Activated CD4-positive, alpha-beta T cell treated with anti-CD3 and anti-CD28 coated beads, Interleukin-2, amount 10 ng/mL, durations not matched to agents 7 days and 5 days (primary cell): ENCODE measurements around the gene GAP43. TPM values are rescaled to one million over a fixed set of nuclear protein-coding genes. Genes with fewer than 3 reads are reported as not detected.
"Not testable (repeated sequence)": the region's sequence is repeated elsewhere in the genome, so short reads cannot be mapped to it uniquely, and the experiment has no call there.

Source experiments
- CTCF ChIA-PET: fragments of 350-600 bp; sonication (Branson Sonifier 250); formaldehyde crosslinking; loops from one replicate; lab custom pipeline; 2021; ENCODE audit warnings: antibody characterized with exemption; lab: Charles Lee
- POLR2A ChIA-PET: fragments of 350-600 bp; sonication (Branson Sonifier 250); formaldehyde crosslinking; loops from one replicate; lab custom pipeline; 2021; ENCODE audit warnings: antibody characterized with exemption; lab: Charles Lee
- DNase-seq: peaks from one replicate; pipeline ENCODE4 v3.0.0-alpha.2; 2020
- H3K27ac Mint-ChIP-seq: one replicate; pipeline ENCODE4 v1.8.0; 2021; ENCODE audit warnings: mild to moderate bottlenecking, moderate library complexity, mixed read lengths
- H3K27me3 Mint-ChIP-seq: one replicate; pipeline ENCODE4 v1.8.0; 2021; ENCODE audit warnings: mixed read lengths
- H3K36me3 Mint-ChIP-seq: one replicate; pipeline ENCODE4 v1.8.0; 2021; ENCODE audit warnings: low read depth, mixed read lengths
- H3K4me1 Mint-ChIP-seq: one replicate; pipeline ENCODE4 v1.8.0; 2021; ENCODE audit warnings: mixed read lengths
- H3K4me3 Mint-ChIP-seq: one replicate; pipeline ENCODE4 v1.8.0; 2021; ENCODE audit warnings: mild to moderate bottlenecking, moderate library complexity, mixed read lengths
- H3K9me3 Mint-ChIP-seq: one replicate; pipeline ENCODE4 v1.8.0; 2021; ENCODE audit warnings: mixed read lengths
- total RNA-seq, 2 experiments: library from RNA; stranded (reverse); gene quantifications; one replicate each; pipeline ENCODE4 v1.2.3, GENCODE V29; 2021

Gene GAP43
- total RNA-seq, 2 experiments from 2014 or later, result not detected

DNA sequence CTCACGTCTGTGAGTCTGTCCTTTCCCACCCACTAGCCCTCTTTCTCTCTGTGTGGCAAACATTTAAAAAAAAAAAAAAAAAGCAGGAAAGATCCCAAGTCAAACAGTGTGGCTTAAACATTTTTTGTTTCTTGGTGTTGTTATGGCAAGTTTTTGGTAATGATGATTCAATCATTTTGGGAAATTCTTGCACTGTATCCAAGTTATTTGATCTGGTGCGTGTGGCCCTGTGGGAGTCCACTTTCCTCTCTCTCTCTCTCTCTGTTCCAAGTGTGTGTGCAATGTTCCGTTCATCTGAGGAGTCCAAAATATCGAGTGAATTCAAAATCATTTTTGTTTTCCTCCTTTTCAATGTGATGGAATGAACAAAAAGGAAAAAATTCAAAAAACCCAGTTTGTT is 97.7 kb downstream of the GAP43 start:
- H3K9me3 Mint-ChIP-seq, result no peaks in the 10 kb centered on the region
- H3K27me3 Mint-ChIP-seq, result peaks cover 18% of the 10 kb centered on the region
- no peaks in the 10 kb centered on the region for H3K4me1 Mint-ChIP-seq
- no peak overlapping the region for H3K27ac Mint-ChIP-seq
- no peak for DNase-seq
- ChIA-PET CTCF (no interaction called here), POLR2A (no interaction called here)
- H3K36me3 Mint-ChIP-seq, result no peaks in the 10 kb centered on the region
- H3K4me3 Mint-ChIP-seq, result no peak overlapping the region

DNA sequence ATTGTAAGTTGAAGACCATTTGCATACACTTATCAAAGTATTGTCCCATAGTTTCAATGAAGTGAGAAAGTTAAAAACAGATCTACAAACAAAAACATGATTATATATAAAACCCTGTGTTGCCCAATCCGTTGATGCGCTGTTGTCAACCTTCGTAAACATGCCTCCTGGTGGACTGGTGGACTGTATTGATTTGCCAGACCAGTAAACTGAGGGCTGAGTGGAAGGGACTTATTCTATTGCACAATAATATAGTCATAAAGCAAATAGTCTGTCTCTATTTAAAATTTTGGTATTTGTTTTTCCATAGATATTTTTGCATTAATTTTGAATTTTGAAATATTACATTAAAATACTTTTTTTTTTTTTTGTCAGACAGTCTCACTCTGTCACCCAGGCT is 102.5 kb downstream of the GAP43 start:
- H3K4me3 Mint-ChIP-seq, result no peak overlapping the region
- no peaks in the 10 kb centered on the region for H3K36me3 Mint-ChIP-seq
- DNase-seq, result no peak
- peaks cover 12% of the 10 kb centered on the region for H3K27me3 Mint-ChIP-seq
- H3K4me1 Mint-ChIP-seq, result no peaks in the 10 kb centered on the region
- ChIA-PET POLR2A (no interaction called here), CTCF (no interaction called here)
- no peak overlapping the region for H3K27ac Mint-ChIP-seq
- H3K9me3 Mint-ChIP-seq, result no peaks in the 10 kb centered on the region

DNA sequence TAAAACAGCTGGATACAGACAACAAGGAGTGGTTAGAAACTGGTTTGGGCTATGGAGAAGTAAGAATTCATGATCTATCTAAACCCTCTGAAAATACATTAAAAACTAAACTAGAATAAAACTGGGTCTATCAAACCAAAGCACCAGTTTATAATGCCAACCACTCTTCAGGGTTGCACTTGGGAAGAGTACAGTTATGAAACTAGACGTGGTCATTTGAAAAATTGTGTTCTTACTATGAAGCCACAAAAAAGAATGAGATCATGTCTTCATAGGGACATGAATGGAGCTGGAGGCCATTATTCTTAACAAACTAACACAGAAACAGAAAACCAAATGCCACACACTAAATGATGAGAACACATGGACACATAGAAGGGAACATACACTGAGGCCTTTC is 103.8 kb downstream of the GAP43 start:
- no peaks in the 10 kb centered on the region for H3K4me1 Mint-ChIP-seq
- peaks cover 9% of the 10 kb centered on the region for H3K27me3 Mint-ChIP-seq
- ChIA-PET CTCF (no interaction called here), POLR2A (interaction anchor here (0.7 kb wide), 1 partner anchor 14 kb away, joined by 4 read pairs; no protein-coding TSS in a partner anchor)
- H3K9me3 Mint-ChIP-seq, result peaks cover 2% of the 10 kb centered on the region
- no peak for DNase-seq
- H3K27ac Mint-ChIP-seq, result no peak overlapping the region
- H3K4me3 Mint-ChIP-seq, result no peak overlapping the region
- H3K36me3 Mint-ChIP-seq, result no peaks in the 10 kb centered on the region

DNA sequence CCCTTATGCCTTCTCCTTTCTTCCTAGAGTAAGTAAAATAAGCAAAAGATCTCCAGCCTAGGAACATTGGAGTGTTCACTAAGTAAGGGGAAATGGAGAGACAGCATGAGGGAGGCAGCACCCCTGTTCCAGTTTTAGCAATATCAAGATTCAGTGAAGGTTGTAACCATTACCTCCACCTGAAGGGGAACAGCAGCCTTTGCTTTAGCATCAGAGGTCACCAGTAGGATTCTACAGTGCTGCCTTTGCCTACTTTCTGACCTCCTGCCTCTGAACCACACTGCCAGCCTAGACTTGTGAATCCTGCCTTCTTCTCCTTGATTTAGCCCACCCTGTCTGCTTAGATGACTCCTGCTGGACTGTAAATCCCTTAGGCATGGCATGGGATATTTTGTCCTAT is 104.7 kb downstream of the GAP43 start:
- H3K4me3 Mint-ChIP-seq, result no peak overlapping the region
- no peak overlapping the region for H3K27ac Mint-ChIP-seq
- H3K9me3 Mint-ChIP-seq, result peaks cover 2% of the 10 kb centered on the region
- H3K27me3 Mint-ChIP-seq, result peaks cover 5% of the 10 kb centered on the region
- CTCF ChIA-PET, result no interaction called here
- H3K36me3 Mint-ChIP-seq, result no peaks in the 10 kb centered on the region
- no peaks in the 10 kb centered on the region for H3K4me1 Mint-ChIP-seq
- POLR2A ChIA-PET, result no interaction called here
- DNase-seq, result no peak

DNA sequence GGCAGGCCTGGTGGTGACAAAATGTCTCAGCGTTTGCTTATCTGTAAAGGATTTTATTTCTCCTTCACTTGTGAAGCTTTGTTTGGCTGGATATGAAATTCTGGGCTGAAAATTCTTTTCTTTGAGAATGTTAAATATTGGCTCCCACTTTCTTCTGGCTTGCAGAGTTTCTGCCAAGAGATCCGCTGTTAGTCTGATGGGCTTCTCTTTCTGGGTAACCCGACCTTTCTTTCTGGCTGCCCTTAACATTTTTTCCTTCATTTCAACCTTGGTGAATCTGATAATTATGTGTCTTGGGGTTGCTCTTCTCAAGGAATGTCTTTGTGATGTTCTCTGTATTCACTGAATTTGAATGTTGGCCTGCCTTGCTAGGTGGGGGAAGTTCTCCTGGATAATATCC is 113.0 kb downstream of the GAP43 start:
- peaks cover 12% of the 10 kb centered on the region for H3K27me3 Mint-ChIP-seq
- not testable (repeated sequence) for H3K36me3 Mint-ChIP-seq, H3K9me3 Mint-ChIP-seq

DNA sequence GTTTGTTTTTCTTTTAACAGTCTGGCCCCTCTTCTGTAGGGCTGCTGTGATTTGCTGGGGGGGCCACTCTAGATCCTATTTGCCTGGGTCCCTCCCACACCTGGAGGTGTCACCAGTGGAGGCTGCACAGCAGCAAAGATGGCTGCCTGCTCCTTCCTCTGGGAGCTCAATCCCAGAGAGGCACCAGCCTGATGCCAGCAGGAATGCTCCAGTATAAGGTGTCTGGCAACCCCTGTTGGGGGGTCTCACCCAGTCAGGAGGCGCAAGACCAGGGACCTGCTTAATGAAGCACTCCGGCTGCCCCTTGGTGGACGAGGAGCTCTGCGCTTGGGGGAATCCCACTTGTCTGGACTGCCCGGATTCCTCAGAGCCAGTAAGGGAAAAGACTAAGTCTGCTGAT is 118.3 kb downstream of the GAP43 start:
- peaks cover 8% of the 10 kb centered on the region for H3K9me3 Mint-ChIP-seq
- POLR2A ChIA-PET, result no interaction called here
- CTCF ChIA-PET, result no interaction called here
- H3K4me1 Mint-ChIP-seq, result no peaks in the 10 kb centered on the region
- peak overlapping the region; percentile 44 for H3K27ac Mint-ChIP-seq
- H3K36me3 Mint-ChIP-seq, result no peaks in the 10 kb centered on the region
- peaks cover 10% of the 10 kb centered on the region for H3K27me3 Mint-ChIP-seq
- no peak overlapping the region for H3K4me3 Mint-ChIP-seq
- no peak for DNase-seq

More for the DNA sequence above, 113.0 kb downstream of the GAP43 start:
- H3K4me1 Mint-ChIP-seq, CTCF ChIA-PET, H3K27ac Mint-ChIP-seq, POLR2A ChIA-PET, DNase-seq, H3K4me3 Mint-ChIP-seq: not testable (repeated sequence)

DNA sequence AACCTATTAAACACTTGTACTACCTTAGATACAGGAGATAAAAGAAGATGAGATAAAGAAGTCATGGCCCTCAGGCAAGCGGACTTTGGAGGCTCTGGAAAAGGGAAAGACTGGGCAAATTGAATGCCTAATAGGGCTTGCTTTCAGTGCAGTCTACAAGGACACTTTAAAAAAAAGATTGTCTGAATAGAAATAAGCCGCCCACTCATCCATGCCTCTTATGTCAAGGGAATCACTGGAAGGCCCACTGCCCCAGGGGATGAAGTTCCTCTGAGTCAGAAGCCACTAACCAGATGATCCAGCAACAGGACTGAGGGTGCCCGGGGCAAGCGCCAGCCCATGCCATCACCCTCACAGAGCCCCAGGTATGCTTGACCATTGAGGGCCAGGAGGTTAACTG is 121.2 kb downstream of the GAP43 start:
- H3K27me3 Mint-ChIP-seq, H3K9me3 Mint-ChIP-seq, H3K27ac Mint-ChIP-seq, H3K4me1 Mint-ChIP-seq, H3K36me3 Mint-ChIP-seq, DNase-seq, POLR2A ChIA-PET, H3K4me3 Mint-ChIP-seq: not testable (repeated sequence)
- CTCF ChIA-PET, result interaction anchor here (0.7 kb wide), 1 partner anchor 20 kb away, joined by 3 read pairs; no protein-coding TSS in a partner anchor

DNA sequence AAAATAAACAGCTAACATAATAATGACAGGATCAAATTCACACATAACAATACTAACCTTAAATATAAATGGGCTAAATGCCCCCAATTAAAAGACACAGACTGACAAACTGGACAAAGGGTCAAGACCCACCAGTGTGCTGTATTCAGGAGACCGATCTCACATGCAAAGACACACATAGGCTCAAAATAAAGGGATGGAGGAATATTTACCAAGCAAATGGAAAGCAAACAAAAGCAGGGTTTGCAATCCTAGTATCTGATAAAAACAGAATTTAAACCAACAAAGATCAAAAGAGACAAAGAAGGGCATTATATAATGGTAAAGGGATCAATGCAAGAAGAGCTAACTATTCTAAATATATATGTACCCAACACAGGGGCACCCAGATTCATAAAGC is 129.7 kb downstream of the GAP43 start:
- peaks cover 20% of the 10 kb centered on the region for H3K27me3 Mint-ChIP-seq
- DNase-seq, CTCF ChIA-PET, H3K4me3 Mint-ChIP-seq, POLR2A ChIA-PET, H3K36me3 Mint-ChIP-seq, H3K9me3 Mint-ChIP-seq, H3K4me1 Mint-ChIP-seq, H3K27ac Mint-ChIP-seq: not testable (repeated sequence)

DNA sequence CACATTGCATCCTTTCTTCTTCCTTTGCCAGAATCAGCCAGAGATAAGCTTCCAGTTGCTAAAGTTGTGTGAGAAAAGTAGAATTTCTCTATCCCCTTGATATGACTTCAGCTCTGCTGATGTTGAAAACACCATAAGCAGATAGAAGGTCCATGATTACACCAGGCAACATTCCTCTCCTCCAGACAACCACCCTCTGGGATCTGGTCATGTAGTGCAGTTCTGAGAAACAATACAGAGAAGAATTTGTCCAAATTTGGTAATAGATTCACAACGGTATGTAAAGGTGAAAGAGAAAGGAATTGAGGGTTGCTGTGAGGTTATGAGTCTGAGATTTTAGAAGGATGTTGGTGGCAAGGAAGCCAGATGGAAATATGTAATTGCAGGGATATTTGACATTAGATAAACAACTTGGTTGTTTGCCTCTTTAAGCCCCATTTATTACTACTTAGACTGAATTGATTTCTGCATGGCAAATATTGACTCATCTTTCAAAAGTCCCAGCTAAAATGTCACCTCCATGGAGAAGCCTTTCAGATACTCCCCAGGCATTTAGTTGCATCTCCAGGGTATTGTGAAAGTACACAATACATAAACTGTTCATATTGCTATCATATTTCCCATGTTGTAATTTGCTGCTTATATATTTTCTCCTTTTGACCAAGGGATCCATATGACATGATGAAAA is 134.9 kb downstream of the GAP43 start:
- Mint-ChIP-seq H3K36me3 (no peaks in the 10 kb centered on the region), H3K4me3 (no peak overlapping the region), H3K9me3 (peaks cover 3% of the 10 kb centered on the region), H3K27ac (no peak overlapping the region), H3K27me3 (peaks cover 24% of the 10 kb centered on the region), H3K4me1 (no peaks in the 10 kb centered on the region)
- ChIA-PET CTCF (no interaction called here), POLR2A (no interaction called here)
- no peak for DNase-seq

DNA sequence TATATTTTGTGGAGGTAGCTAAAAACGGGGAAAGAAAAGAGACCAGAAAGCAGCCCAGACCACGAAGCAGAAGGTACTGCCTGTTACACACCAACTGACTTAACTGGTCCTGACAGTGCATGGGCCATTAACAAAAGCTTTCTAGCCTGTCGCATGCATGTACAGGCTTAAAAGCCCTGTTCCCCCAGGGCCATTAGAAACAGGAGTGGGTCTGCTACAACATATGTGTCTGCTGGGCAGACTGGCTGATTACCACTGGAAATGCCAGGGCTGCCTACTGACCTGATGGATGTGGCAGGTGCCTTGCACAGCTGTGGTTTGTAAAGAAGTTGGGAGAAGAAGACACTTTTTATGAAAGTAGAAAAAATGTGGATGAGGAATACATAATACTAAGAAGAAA is 137.4 kb downstream of the GAP43 start:
- H3K9me3 Mint-ChIP-seq, result no peaks in the 10 kb centered on the region
- H3K36me3 Mint-ChIP-seq, result no peaks in the 10 kb centered on the region
- H3K4me3 Mint-ChIP-seq, result no peak overlapping the region
- POLR2A ChIA-PET, result no interaction called here
- peaks cover 9% of the 10 kb centered on the region for H3K27me3 Mint-ChIP-seq
- DNase-seq, result no peak
- H3K27ac Mint-ChIP-seq, result no peak overlapping the region
- no peaks in the 10 kb centered on the region for H3K4me1 Mint-ChIP-seq
- CTCF ChIA-PET, result no interaction called here

DNA sequence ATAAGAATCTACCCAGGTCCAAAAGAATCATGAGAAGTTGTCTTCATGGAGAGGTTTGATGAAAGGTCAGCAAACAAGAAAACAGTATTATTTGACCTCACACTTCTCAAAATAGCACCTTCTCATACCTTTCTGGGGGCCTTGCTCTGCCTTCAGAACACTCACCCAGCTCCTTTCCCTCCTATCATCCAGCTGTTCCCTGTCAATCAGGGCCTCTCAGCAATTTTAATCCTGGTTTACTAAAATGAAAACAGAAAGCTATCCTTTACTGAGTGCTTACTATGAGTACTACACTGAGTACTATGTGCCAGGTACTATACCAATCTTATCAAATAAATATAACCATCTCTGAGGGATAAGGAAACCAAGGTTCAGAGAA is 138.6 kb downstream of the GAP43 start:
- peaks cover 9% of the 10 kb centered on the region for H3K27me3 Mint-ChIP-seq
- H3K9me3 Mint-ChIP-seq, result no peaks in the 10 kb centered on the region
- no peaks in the 10 kb centered on the region for H3K4me1 Mint-ChIP-seq
- DNase-seq, result no peak
- no peak overlapping the region for H3K27ac Mint-ChIP-seq
- ChIA-PET POLR2A (no interaction called here), CTCF (no interaction called here)
- no peaks in the 10 kb centered on the region for H3K36me3 Mint-ChIP-seq
- no peak overlapping the region for H3K4me3 Mint-ChIP-seq

DNA sequence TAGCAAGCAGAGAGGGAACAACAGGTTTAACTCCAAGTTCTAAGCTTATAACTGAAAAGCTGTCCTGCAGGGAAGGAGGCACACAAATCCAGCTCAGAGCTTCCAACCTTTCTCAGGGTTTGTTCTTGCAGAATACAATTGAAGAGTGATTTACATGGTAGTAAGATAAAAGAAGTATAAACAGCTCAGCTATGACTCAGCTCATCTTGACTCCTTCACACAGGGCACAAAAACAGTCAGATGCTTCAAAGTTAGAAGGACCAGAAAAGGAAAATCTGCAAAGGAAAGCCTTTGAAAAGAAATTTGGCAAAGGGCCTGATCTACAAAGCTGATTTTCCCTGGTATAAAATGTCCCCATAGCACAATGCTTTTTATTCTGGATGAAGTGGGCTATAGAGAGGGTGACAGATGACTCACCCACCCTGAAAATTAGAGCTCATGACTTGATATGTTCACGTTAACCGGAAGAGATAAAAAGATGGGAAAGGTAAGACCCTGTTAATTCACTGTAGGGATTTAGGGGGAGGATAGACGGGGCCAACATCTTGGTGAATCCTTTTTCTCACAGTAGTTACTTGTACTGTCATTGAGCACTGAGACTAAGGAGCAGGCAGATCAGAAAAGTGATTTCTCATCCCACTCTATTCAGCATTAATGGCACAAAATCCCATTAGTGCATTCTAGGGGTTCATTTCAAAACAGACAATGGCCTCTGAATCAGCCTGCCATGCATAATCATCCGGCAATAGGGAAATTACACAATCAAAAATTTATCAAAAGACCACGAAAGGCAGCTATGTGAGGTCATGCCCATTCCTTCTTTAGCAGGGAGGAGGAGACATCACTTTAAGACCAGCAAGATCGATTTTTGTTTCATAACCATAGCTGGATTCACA is 143.5 kb downstream of the GAP43 start:
- POLR2A ChIA-PET, result no interaction called here
- Mint-ChIP-seq H3K9me3 (no peaks in the 10 kb centered on the region), H3K27ac (no peak overlapping the region)

DNA sequence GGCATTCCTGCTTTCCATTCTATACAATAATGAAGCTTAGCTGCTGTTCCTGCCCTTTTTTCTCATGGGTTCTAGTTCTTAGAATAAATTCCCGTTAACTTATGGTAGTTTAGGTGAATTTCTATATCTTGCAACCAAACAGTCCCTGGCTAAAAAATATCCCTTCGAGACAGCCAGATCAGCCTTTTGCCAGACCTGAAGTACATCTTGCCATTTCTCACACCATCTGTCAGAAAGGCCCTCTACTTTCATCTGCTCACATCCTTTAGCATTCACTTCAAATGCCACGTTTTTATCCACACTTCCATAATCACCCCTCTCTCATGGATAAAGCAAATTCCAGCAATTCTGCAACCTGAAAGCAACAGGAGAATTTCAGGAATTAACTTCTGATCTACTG is 145.4 kb downstream of the GAP43 start:
- Mint-ChIP-seq H3K27ac (no peak overlapping the region), H3K36me3 (no peaks in the 10 kb centered on the region), H3K9me3 (no peaks in the 10 kb centered on the region), H3K4me3 (no peak overlapping the region), H3K27me3 (no peaks in the 10 kb centered on the region), H3K4me1 (no peaks in the 10 kb centered on the region)
- DNase-seq, result no peak
- CTCF ChIA-PET, result no interaction called here
- POLR2A ChIA-PET, result interaction anchor here (0.5 kb wide), 1 partner anchor 15 kb away, joined by 3 read pairs; no protein-coding TSS in a partner anchor

More for the DNA sequence above, 143.5 kb downstream of the GAP43 start:
- no peak overlapping the region for H3K4me3 Mint-ChIP-seq
- H3K4me1 Mint-ChIP-seq, result no peaks in the 10 kb centered on the region
- H3K27me3 Mint-ChIP-seq, result peaks cover 2% of the 10 kb centered on the region
- H3K36me3 Mint-ChIP-seq, result no peaks in the 10 kb centered on the region
- CTCF ChIA-PET, result no interaction called here
- DNase-seq, result no peak
